ENCODE data around the gene SSH2. TPM values are rescaled to one million over a fixed set of nuclear protein-coding genes. Genes with fewer than 3 reads are reported as not detected.
A peak's percentile ranks its signal among the peaks of the same experiment; 100 is the strongest.
"Not testable (repeated sequence)": the region's sequence is repeated elsewhere in the genome, so short reads cannot be mapped to it uniquely, and the experiment has no call there.

Gene SSH2
- total and polyA plus RNA-seq, 5 donors from 2014 or later = 27.2 to 90.4 (median 38.2) TPM

- Mint-ChIP-seq H3K4me3 (no peak within 1 kb of the TSS), H3K27ac (no peak within 1 kb of the TSS), H3K4me1 (peaks cover 0 to 4% (median 0%) of the 10 kb centered on the region in 4 donors), H3K36me3 (no peaks in the 10 kb centered on the region), H3K9me3 (no peaks in the 10 kb centered on the region), H3K27me3 (no peaks in the 10 kb centered on the region)
- DNase-seq = no peak
- Histone ChIP-seq H3K4me1 (ENCODE audit: control insufficient read depth, insufficient read depth, low read length, poor library complexity, severe bottlenecking) (no peaks in the 10 kb centered on the region), H3K27me3 (ENCODE audit: control insufficient read depth, insufficient read depth, low read length) (no peaks in the 10 kb centered on the region), H3K9me3 (ENCODE audit: control insufficient read depth in 2 of 2, low read length in 2 of 2) (no peaks in the 10 kb centered on the region), H3K4me3 (ENCODE audit: low read depth, low read length) (no peak within 1 kb of the TSS), H3K27ac (ENCODE audit: insufficient read depth, low read length, poor library complexity, severe bottlenecking) (no peak within 1 kb of the TSS), H3K36me3 (ENCODE audit: control insufficient read depth, insufficient read depth, low read length) (no peaks in the 10 kb centered on the region)
- ATAC-seq (ENCODE audit: low read depth in 2 of 2) = no peak
Observed at GRCh38 chr17:29941334-29941733, 11.3 kb upstream of the SSH2 start, which contains the start of gene EFCAB5. Gene EFCAB5, plus strand, starts transcription at chr17:29941634. Its CDS starts 163 bp downstream, at chr17:29941797.

DNA sequence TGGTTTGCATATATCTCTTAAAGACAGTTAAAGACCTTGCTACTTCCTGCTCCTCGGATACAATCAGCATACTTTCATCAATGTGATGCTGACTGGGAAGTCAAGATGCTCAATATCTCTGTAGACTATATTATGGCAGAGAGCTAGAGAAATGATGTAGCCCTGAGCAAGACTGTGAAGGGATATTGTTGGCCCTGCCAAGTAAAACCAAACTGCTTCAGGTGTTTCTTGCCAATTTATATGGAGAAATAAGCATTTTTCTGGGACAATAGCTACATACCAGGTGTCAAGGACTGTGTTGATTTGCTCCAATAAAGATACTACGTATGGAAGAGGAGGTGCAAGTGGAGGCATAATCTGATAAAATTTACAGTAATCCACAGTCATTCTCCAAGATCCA, 6.7 kb upstream of the SSH2 start:
- Histone ChIP-seq H3K4me3 (ENCODE audit: low read depth, low read length) (no peak overlapping the region), H3K27ac (ENCODE audit: insufficient read depth, low read length, poor library complexity, severe bottlenecking) (no peak overlapping the region), H3K36me3 (ENCODE audit: control insufficient read depth, insufficient read depth, low read length) (no peaks in the 10 kb centered on the region), H3K4me1 (ENCODE audit: control insufficient read depth, insufficient read depth, low read length, poor library complexity, severe bottlenecking) (peaks cover 4% of the 10 kb centered on the region), H3K27me3 (ENCODE audit: control insufficient read depth, insufficient read depth, low read length) (no peaks in the 10 kb centered on the region), H3K9me3 (ENCODE audit: control insufficient read depth in 2 of 2, low read length in 2 of 2) (no peaks in the 10 kb centered on the region)
- DNase-seq (no peak), ATAC-seq (ENCODE audit: low read depth in 2 of 2) (no peak)
- no peak overlapping the region for H3K27ac Mint-ChIP-seq
- H3K27me3 Mint-ChIP-seq = no peaks in the 10 kb centered on the region
- peaks cover 0 to 3% (median 0%) of the 10 kb centered on the region in 7 donors for H3K9me3 Mint-ChIP-seq
- no peaks in the 10 kb centered on the region for H3K4me1 Mint-ChIP-seq
- H3K36me3 Mint-ChIP-seq = no peaks in the 10 kb centered on the region
- H3K4me3 Mint-ChIP-seq = no peak overlapping the region

DNA sequence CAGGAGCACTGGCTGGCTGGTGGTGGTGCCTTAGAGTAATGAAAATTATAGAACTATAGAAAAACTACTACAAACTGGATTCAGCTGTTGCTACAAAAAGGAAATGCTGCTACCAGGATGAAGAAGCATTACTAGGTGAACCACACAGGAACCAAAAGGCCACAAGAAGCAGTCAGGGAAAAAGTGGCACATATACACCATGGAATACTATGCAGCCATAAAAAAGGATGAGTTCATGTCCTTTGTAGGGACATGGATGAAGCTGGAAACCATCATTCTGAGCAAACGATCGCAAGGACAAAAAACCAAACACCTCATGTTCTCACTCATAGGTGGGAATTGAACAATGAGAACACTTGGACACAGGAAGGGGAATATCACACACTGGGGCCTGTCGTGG, 5.9 kb upstream of the SSH2 start:
- H3K27ac Mint-ChIP-seq; H3K27me3 ChIP-seq (ENCODE audit: control insufficient read depth, insufficient read depth, low read length); H3K4me3 Mint-ChIP-seq; H3K4me1 Mint-ChIP-seq; H3K36me3 Mint-ChIP-seq; H3K27me3 Mint-ChIP-seq; H3K9me3 Mint-ChIP-seq; H3K36me3 ChIP-seq (ENCODE audit: control insufficient read depth, insufficient read depth, low read length); DNase-seq; H3K4me3 ChIP-seq (ENCODE audit: low read depth, low read length); H3K27ac ChIP-seq (ENCODE audit: insufficient read depth, low read length, poor library complexity, severe bottlenecking); ATAC-seq (ENCODE audit: low read depth in 2 of 2); H3K9me3 ChIP-seq (ENCODE audit: control insufficient read depth in 2 of 2, low read length in 2 of 2): not testable (repeated sequence)
- H3K4me1 ChIP-seq (ENCODE audit: control insufficient read depth, insufficient read depth, low read length, poor library complexity, severe bottlenecking) = peaks cover 13% of the 10 kb centered on the region

DNA sequence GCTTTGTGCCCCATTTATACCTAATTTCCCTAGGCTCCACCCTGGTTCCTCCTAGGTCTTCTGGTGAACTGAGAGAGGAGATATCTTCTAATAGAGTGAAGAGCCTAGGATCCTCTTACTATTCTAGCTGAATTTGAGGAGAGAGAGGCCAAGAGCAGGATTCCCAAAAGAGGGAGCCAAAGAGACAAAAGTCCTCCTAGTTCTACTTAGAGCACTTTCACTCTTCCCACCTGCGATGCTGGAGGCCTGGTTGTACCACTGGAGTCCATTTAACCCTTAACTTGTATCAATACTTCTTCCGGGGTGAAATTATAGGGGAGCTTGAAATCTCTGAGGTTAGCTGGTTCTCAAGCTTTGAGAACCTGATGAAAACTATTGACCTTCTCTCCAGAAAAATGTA, 3.4 kb upstream of the SSH2 start:
- no peak overlapping the region for H3K4me3 ChIP-seq (ENCODE audit: low read depth, low read length)
- no peaks in the 10 kb centered on the region for H3K36me3 ChIP-seq (ENCODE audit: control insufficient read depth, insufficient read depth, low read length)
- H3K27me3 ChIP-seq (ENCODE audit: control insufficient read depth, insufficient read depth, low read length) = no peaks in the 10 kb centered on the region
- H3K9me3 ChIP-seq (ENCODE audit: control insufficient read depth in 2 of 2, low read length in 2 of 2) = no peaks in the 10 kb centered on the region
- Mint-ChIP-seq H3K36me3 (no peaks in the 10 kb centered on the region), H3K27me3 (no peaks in the 10 kb centered on the region), H3K4me1 (peaks cover 1 to 10% (median 6%) of the 10 kb centered on the region in 4 donors), H3K27ac (peak overlapping the region in 1 of 3 donors; percentile 65), H3K9me3 (peaks cover 0 to 3% (median 0%) of the 10 kb centered on the region in 7 donors), H3K4me3 (no peak overlapping the region)
- ATAC-seq (ENCODE audit: low read depth in 2 of 2) (no peak), DNase-seq (no peak)
- peaks cover 29% of the 10 kb centered on the region for H3K4me1 ChIP-seq (ENCODE audit: control insufficient read depth, insufficient read depth, low read length, poor library complexity, severe bottlenecking)
- H3K27ac ChIP-seq (ENCODE audit: insufficient read depth, low read length, poor library complexity, severe bottlenecking) = no peak overlapping the region

GRCh38 chr17:29931231-29931932, 1.4 kb upstream of the SSH2 start:
- Histone ChIP-seq H3K27ac (ENCODE audit: insufficient read depth, low read length, poor library complexity, severe bottlenecking) (peak overlapping the region; percentile 92), H3K9me3 (ENCODE audit: control insufficient read depth in 2 of 2, low read length in 2 of 2) (no peaks in the 10 kb centered on the region), H3K4me1 (ENCODE audit: control insufficient read depth, insufficient read depth, low read length, poor library complexity, severe bottlenecking) (peaks cover 33% of the 10 kb centered on the region), H3K27me3 (ENCODE audit: control insufficient read depth, insufficient read depth, low read length) (no peaks in the 10 kb centered on the region), H3K4me3 (ENCODE audit: low read depth, low read length) (peak overlapping the region; percentile 89), H3K36me3 (ENCODE audit: control insufficient read depth, insufficient read depth, low read length) (no peaks in the 10 kb centered on the region)
- H3K27me3 Mint-ChIP-seq = no peaks in the 10 kb centered on the region
- H3K36me3 Mint-ChIP-seq = no peaks in the 10 kb centered on the region
- H3K9me3 Mint-ChIP-seq = peaks cover 0 to 3% (median 0%) of the 10 kb centered on the region in 7 donors
- ATAC-seq (ENCODE audit: low read depth in 2 of 2) = peak; percentile 80 to 82
- no peak overlapping the region for H3K27ac Mint-ChIP-seq
- no peak overlapping the region for H3K4me3 Mint-ChIP-seq
- H3K4me1 Mint-ChIP-seq = peaks cover 18 to 29% (median 20%) of the 10 kb centered on the region in 4 donors
- peak; percentile 66 to 89 (median 84) for DNase-seq

DNA sequence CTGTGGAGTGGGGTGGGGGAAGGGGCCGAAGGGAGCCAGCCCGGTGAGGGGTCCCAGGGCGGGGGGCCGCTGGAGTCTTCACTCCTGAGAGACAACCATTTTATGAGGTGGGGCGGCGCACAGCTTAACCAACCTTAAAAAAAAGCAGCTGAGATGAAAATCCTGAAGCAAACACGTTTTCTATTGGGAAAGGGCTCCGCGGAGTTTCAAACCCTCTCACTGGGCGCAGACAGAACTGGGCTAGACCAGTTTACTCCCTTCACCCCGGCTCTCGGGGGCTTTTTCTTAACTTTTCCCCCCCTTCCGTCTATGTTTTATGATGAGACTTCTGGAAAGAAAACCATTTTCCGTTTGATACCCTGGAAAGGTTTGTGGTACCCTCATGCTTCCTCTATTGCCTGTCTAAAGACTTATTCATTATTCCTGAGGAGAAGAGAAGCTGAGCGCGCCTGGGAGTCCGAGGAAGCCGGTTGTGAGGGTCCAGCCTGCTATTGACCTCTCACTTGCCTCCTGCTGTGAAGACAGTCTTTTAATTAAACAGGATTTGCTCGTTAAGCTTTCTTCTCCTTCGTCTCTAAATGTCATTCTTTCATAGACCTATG, 482 bp upstream of the SSH2 start:
- DNase-seq = peak in 1 of 3 donors; percentile 25

DNA sequence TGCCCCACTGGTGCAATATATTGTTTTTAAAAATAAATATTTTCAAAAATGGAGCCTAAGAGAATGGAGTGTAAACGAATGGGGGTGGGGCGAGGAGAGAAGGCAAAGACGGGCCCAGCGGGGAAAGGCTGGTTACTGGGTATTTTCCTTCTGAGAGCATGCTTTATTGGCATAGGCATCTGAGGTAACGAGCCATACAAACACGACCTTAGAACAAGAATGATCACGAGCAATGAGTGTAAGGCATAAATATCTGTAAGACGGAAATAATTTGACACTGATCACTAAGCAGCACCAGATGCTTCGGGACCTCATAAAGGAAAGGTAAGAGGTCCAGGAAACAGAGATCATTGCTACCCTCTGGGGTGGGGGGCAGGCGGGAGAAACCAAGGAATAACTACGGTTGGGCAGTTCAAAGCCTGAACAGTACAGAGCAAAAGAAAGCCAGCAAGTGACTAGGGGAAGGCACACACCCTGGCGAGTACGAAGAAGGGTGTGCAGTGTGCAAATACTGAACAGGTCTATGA, 959 bp downstream of the SSH2 start:
- peaks cover 18 to 32% (median 24%) of the 10 kb centered on the region in 4 donors for H3K4me1 Mint-ChIP-seq
- Histone ChIP-seq H3K27me3 (ENCODE audit: control insufficient read depth, insufficient read depth, low read length) (no peaks in the 10 kb centered on the region), H3K36me3 (ENCODE audit: control insufficient read depth, insufficient read depth, low read length) (no peaks in the 10 kb centered on the region), H3K9me3 (ENCODE audit: control insufficient read depth in 2 of 2, low read length in 2 of 2) (no peaks in the 10 kb centered on the region), H3K4me1 (ENCODE audit: control insufficient read depth, insufficient read depth, low read length, poor library complexity, severe bottlenecking) (peaks cover 33% of the 10 kb centered on the region), H3K27ac (ENCODE audit: insufficient read depth, low read length, poor library complexity, severe bottlenecking) (peak overlapping the region; percentile 92), H3K4me3 (ENCODE audit: low read depth, low read length) (peak overlapping the region; percentile 95)
- ATAC-seq (ENCODE audit: low read depth in 2 of 2) (no peak), DNase-seq (peak in 2 of 3 donors; percentile 3 to 42)
- no peaks in the 10 kb centered on the region for H3K27me3 Mint-ChIP-seq
- no peaks in the 10 kb centered on the region for H3K9me3 Mint-ChIP-seq
- H3K4me3 Mint-ChIP-seq = no peak overlapping the region
- H3K27ac Mint-ChIP-seq = peak overlapping the region in 1 of 3 donors; percentile 94
- H3K36me3 Mint-ChIP-seq = no peaks in the 10 kb centered on the region

More for the DNA sequence above, 482 bp upstream of the SSH2 start:
- Mint-ChIP-seq H3K4me1 (peaks cover 18 to 32% (median 22%) of the 10 kb centered on the region in 4 donors), H3K27me3 (no peaks in the 10 kb centered on the region), H3K27ac (no peak overlapping the region), H3K36me3 (no peaks in the 10 kb centered on the region), H3K9me3 (no peaks in the 10 kb centered on the region), H3K4me3 (no peak overlapping the region)
- H3K27me3 ChIP-seq (ENCODE audit: control insufficient read depth, insufficient read depth, low read length) = no peaks in the 10 kb centered on the region
- no peaks in the 10 kb centered on the region for H3K36me3 ChIP-seq (ENCODE audit: control insufficient read depth, insufficient read depth, low read length)
- peaks cover 33% of the 10 kb centered on the region for H3K4me1 ChIP-seq (ENCODE audit: control insufficient read depth, insufficient read depth, low read length, poor library complexity, severe bottlenecking)
- peak overlapping the region; percentile 92 for H3K27ac ChIP-seq (ENCODE audit: insufficient read depth, low read length, poor library complexity, severe bottlenecking)
- peak overlapping the region; percentile 89 for H3K4me3 ChIP-seq (ENCODE audit: low read depth, low read length)
- peak; percentile 17 to 21 for ATAC-seq (ENCODE audit: low read depth in 2 of 2)
- no peaks in the 10 kb centered on the region for H3K9me3 ChIP-seq (ENCODE audit: control insufficient read depth in 2 of 2, low read length in 2 of 2)

All from CD4-positive, CD25-positive, alpha-beta regulatory T cell (primary cell).